SHP77 treated with DMSO at 0.1 percent for 48 hours (cell line): Measurements from ENCODE around the gene PYCR2.
A peak's percentile ranks its signal among the peaks of the same experiment; 100 is the strongest.

Source experiments
- DNase-seq: peaks from one replicate; lab custom pipeline; 2025; lab: John Stamatoyannopoulos, UW

The PYCR2 gene

DNA sequence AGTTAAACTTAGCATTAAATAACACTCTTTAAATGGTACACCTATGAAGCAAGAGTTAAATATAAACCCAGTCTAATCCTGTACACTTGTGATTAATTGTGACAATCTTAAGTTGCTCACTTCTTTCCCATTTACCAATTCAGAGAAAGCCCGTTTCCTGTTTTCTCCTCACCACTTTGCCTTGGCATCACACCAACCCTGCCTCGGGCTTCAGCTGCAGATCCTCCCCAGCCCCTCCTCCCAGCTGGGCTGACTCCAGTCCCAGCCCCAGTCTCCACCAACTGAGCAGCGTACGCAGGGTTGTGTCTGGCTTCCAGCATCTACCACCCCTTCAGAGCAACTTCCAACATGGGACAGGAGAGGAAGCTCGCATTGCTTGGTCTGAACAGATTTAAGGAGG is 4.1 kb downstream of the PYCR2 start:
- DNase-seq: no peak

DNA sequence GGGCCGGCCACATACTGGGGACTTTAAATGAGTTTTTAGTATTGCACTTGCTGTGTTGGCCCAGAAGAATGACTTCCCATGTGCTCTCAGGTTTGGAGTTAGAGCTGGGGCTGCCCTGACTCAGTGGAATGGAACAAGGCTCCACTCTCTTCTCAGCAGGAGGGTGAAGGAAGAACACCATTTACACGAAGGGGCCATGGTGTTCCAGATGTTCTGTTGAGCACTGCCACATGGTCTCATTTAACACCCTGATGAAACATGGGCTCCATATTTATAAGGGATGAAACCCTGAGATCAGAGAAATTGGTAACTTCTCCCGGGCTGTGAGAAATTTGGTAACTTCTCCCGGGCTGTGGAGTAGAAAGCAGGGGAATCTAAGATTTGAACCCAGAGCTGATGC is 5.8 kb downstream of the PYCR2 start:
- no peak for DNase-seq

GRCh38 chr1:225917536-225917935 is 6.5 kb downstream of the PYCR2 start:
- DNase-seq: no peak

- DNase-seq: no peak
Measured at GRCh38 chr1:225917101-225917500, 6.9 kb downstream of the PYCR2 start.

GRCh38 chr1:225915538-225915991 is 8.5 kb downstream of the PYCR2 start:
- DNase-seq: no peak

DNA sequence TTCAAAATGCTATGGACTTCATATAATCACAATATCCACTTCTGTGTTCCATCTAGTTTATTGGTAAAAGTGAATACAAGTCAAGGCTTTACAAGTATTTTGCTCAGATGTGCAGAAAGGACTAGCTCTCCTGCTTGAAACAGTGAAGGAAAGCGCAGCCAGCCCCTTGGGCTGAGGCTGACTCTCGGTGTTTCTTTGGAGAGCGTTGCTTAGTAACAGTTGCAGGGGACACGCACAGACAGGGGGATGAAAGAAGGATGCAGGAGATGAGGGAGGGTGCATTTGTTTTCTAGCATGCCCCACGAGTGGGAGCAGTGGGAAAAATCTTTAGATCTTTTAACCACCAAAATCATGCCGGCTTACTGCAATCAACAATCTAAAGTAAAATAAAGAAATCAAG is 9.1 kb downstream of the PYCR2 start:
- DNase-seq: no peak

DNA sequence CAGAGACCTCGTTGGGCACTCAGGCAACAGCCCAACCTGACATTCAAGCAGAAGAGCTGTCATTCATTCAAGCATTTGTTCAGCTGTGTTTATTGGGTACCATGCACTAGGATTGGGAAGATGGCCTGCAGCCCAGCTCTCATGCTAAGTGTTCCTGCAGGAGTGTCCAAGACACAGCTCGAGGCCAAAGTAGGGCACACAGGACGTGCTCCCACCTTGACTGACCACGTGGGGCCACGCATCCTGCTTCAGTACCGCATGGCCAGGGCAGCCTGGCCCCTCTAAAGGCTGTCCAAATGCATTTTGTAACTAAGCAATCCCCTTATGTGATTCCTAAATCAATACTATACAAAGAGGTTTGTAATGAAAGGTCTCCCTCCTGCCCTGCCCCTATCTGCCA is 9.7 kb downstream of the PYCR2 start:
- DNase-seq: no peak

DNA sequence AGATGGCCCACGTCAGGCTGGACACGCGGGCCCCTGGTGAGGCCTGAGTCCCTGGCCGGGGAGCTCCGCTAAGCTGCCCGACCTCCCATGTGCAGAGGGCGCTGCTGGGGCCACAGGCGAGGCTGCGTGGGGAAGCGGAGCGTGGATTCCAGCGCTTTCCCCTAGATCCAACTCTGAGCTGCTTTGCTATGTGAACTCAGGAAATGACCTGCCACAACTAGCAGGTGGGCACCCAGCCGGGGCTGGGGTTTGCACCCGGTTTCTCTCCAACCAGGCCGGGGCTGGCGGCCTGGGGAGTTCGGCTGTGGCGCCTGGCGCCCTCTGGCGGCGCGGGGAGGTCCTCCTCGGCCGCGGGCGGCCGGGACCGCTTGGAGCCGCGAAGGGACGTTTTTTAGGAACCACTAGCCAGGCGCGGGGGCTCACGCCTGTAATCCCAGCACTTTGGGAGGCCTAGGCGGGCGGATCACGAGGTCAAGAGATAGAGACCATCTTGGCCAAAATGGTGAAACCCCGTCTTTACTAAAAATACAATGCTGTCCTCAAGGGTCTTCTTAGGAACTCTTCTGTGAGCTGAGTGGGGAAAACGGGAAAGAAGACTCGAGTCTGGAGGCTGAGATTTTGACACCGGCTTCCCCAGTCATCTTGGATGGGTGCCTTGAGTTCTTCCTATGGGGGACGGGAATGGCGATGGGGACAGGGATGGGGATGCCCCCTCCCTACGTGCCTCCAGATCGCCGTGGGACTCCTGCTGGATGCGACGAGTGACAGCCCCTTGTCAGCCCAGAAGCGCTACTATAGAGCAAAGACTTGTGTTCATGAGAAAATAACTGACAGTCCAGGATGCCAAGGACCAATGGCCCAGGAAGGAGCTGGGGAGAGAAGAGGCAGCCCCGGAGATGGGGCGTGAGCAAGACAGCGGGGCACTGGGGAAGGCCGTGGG is 12.6 kb downstream of the PYCR2 start:
- no peak for DNase-seq

DNA sequence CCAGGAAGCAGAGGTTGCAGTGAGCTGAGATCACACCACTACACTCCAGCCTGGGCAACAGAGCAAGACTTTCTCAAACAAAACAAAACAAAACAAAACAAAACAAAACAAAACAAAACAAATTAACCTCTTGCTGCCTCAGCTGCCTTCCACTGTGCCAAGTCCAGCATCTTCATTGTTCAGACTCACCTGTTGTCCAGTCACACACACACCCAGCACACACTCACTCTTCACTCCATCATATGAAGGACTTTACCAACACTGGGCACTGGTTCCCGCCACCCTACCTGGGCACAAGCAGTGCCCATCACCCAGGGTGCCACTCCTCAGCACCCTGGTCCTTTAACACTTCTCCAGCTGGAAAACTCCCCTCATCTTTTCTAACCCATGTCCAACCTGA is 14.6 kb downstream of the PYCR2 start:
- DNase-seq: no peak

GRCh38 chr1:225908773-225909172 is 15.3 kb downstream of the PYCR2 start:
- no peak for DNase-seq

- no peak for DNase-seq
Measured at GRCh38 chr1:225908013-225908640, 15.9 kb downstream of the PYCR2 start.

GRCh38 chr1:225907341-225907740 is 16.7 kb downstream of the PYCR2 start:
- DNase-seq: no peak

- no peak for DNase-seq
Measured at GRCh38 chr1:225906467-225906866, 17.6 kb downstream of the PYCR2 start.

- DNase-seq: no peak
Measured at GRCh38 chr1:225903623-225904022, 20.4 kb downstream of the PYCR2 start.

GRCh38 chr1:225899044-225899925 is 24.8 kb downstream of the PYCR2 start:
- no peak for DNase-seq

GRCh38 chr1:225897595-225898514 is 26.2 kb downstream of the PYCR2 start:
- DNase-seq: no peak

DNA sequence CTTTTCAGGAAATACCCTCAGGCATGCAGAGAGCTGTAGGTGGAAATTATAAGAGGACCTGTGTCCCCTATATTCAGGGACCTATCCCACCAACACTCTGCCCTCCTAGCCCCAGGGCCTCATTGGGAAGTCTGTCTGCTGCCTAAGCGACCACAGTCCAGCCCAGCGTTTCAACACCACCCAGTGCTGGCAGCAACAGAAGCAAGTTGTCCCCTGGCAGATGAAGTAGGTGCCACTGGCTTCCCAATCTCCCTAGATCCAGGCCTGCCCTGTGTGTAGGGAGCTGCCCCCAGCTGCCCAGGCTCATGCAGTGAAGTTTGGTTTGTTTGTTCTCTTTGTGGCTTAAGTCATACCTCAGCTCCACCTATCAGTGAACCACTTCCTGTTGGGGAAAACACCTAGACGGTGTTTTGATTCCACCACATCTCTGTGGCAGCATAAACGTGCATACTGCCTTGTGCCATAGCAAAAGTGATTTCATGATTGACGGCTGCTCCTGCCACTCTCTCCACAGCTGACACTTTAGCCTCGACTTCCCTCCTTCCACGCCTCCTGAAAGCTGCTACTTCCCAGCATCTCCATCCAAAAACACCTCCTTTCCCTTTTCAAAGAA is 27.0 kb downstream of the PYCR2 start:
- DNase-seq: peak; percentile 16

- no peak for DNase-seq
Measured at GRCh38 chr1:225896494-225896893, 27.6 kb downstream of the PYCR2 start.

DNA sequence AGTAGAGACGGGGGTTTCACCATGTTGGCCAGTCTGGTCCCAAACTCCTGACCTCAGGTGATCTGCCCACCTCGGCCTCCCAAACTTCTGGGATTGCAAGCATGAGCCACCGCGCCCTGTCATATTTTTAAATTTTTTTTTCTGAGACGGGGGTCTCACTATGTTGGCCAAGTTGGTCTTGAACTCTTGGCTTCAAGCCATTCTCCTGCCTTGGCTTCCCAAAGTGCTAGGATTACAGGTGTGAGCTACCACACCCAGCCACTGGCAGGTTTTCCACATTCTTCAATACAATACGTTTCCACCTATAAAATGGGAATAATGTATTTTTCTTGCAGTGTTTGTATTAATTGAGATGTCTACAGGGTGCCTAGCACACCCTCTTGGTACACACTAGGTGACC is 31.7 kb downstream of the PYCR2 start:
- no peak for DNase-seq

DNA sequence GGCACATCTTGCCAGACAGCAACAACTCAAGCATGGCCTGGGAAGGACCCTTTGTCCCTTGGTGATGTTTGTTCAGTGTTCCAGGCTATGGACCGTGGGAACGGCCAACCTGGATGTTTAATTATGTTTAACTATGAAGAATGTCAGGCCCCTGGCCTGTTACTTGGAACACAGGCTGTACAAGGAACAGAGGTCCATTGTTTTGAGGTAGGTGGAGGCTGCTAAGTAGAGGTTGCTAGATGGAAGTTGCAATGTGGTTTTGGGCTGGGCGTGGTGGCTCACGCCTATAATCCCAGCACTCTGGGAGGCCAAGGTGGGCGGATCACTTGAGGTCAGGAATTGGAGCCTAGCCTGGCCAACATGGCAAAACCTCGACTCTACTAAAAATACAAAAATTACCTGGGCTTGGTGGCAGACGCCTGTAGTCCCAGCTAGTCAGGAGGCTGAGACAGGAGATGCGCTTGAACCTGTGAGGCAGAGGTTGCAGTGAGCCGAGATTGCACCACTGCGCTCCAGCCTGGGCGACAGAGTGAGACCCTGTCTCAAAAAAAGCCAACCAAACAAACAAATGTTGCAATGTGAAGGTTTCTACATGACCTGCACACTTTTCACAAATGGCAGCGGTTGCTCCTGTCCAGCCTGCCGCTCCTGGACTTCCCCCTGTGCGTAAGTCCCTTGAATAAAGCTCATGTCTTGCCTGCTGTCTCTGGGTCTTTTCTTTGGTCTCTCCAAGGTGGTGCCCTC is 32.6 kb downstream of the PYCR2 start:
- no peak for DNase-seq
